CD4-positive, alpha-beta memory T cell (primary cell): ENCODE data around the gene GALNT10. TPM values are rescaled to one million over a fixed set of nuclear protein-coding genes. Genes with fewer than 3 reads are reported as not detected.

Source experiments
- CTCF ChIA-PET: fragments of 350-600 bp; sonication (Branson Sonifier 250); formaldehyde crosslinking; loops from one replicate; lab custom pipeline; 2021; ENCODE audit warnings: inconsistent platforms; ENCODE audit not compliant: partially characterized antibody; lab: Charles Lee
- POLR2A ChIA-PET: fragments of 350-600 bp; sonication (Branson Sonifier 250); formaldehyde crosslinking; loops from one replicate; lab custom pipeline; 2021; ENCODE audit not compliant: partially characterized antibody; lab: Charles Lee
- DNase-seq, 5 donors: peaks; one replicate each; pipeline versions ENCODE4 v3.0.0 to v3.0.0-alpha.2; 2020 to 2022; ENCODE audit warnings: mixed read lengths in 1 of 5
- H3K27ac ChIP-seq: one replicate; pipeline ENCODE4 v1.7.0; 2013; ENCODE audit warnings: low read depth, low read length
- H3K27me3 ChIP-seq: 2 replicates; pipeline ENCODE4 v1.7.0; 2013; ENCODE audit warnings: mild to moderate bottlenecking, low read length, moderate library complexity; ENCODE audit not compliant: insufficient read depth
- H3K36me3 ChIP-seq: 2 replicates; pipeline ENCODE4 v1.7.0; 2013; ENCODE audit warnings: mild to moderate bottlenecking, low read length, moderate library complexity; ENCODE audit not compliant: insufficient read depth
- H3K4me1 ChIP-seq: 2 replicates; pipeline ENCODE4 v1.7.0; 2013; ENCODE audit warnings: mild to moderate bottlenecking, low read length, moderate library complexity; ENCODE audit not compliant: insufficient read depth
- H3K4me3 ChIP-seq, 2 donors: one replicate each; pipeline ENCODE4 v1.7.0; 2013; ENCODE audit warnings: low read length in 2 of 2, mild to moderate bottlenecking in 1 of 2
- H3K9me3 ChIP-seq, 2 donors: one replicate each; pipeline ENCODE4 v1.7.0; 2013; ENCODE audit warnings: low read length in 2 of 2, control low read depth in 1 of 2; ENCODE audit not compliant: control insufficient read depth in 1 of 2
- H3K27ac Mint-ChIP-seq, 7 donors: one replicate each; pipeline ENCODE4 v1.8.0; 2020 to 2021; ENCODE audit warnings: mixed read lengths in 7 of 7, mild to moderate bottlenecking in 6 of 7, inconsistent platforms in 3 of 7, moderate library complexity in 3 of 7
- H3K27me3 Mint-ChIP-seq, 2 donors: one replicate each; pipeline ENCODE4 v1.8.0; 2020 to 2021; ENCODE audit warnings: mixed read lengths in 2 of 2
- H3K36me3 Mint-ChIP-seq, 2 donors: one replicate each; pipeline ENCODE4 v1.8.0; 2020 to 2021; ENCODE audit warnings: mixed read lengths in 2 of 2, inconsistent platforms in 1 of 2, mild to moderate bottlenecking in 1 of 2
- H3K4me1 Mint-ChIP-seq, 4 donors: one replicate each; pipeline ENCODE4 v1.8.0; 2020 to 2021; ENCODE audit warnings: mixed read lengths in 4 of 4, mild to moderate bottlenecking in 1 of 4
- H3K4me3 Mint-ChIP-seq, 8 donors: one replicate each; pipeline ENCODE4 v1.8.0; 2020 to 2021; ENCODE audit warnings: mixed read lengths in 8 of 8, mild to moderate bottlenecking in 7 of 8, moderate library complexity in 6 of 8, inconsistent platforms in 3 of 8
- H3K9me3 Mint-ChIP-seq, 8 donors: one replicate each; pipeline ENCODE4 v1.8.0; 2020 to 2021; ENCODE audit warnings: mixed read lengths in 8 of 8, mild to moderate bottlenecking in 5 of 8, inconsistent platforms in 3 of 8, moderate library complexity in 1 of 8
- intact Hi-C: fragments of 100-400 bp; cut with micrococcal nuclease; formaldehyde crosslinking; loops from one replicate; pipeline ENCODE4 v1.15.1; 2023
- polyA plus RNA-seq, 2 donors: library from polyadenylated mRNA; unstranded; fragments of 300-500 nt; fragmentation: Illumina TruSeq; gene quantifications; one replicate each; pipeline ENCODE4 v1.2.3, GENCODE V29; 2021
- total RNA-seq, 2 experiments: library from RNA; stranded (reverse); gene quantifications; one replicate each; pipeline ENCODE4 v1.2.3, GENCODE V29; 2021

The GALNT10 gene
- total and polyA plus RNA-seq, 4 experiments from 2014 or later: 9.6 to 35.7 (median 26.8) TPM

- intact Hi-C loops: no loop called here
- peaks cover 0 to 7% (median under 1%) of the 10 kb centered on the region in 8 donors for H3K9me3 Mint-ChIP-seq
- Histone ChIP-seq H3K4me1 (no peaks in the 10 kb centered on the region), H3K36me3 (peaks cover 10% of the 10 kb centered on the region), H3K9me3 (no peaks in the 10 kb centered on the region), H3K27ac (no peak overlapping the region), H3K27me3 (no peaks in the 10 kb centered on the region), H3K4me3 (no peak overlapping the region)
- H3K36me3 Mint-ChIP-seq: peaks cover 50 to 58% of the 10 kb centered on the region in 2 donors
- DNase-seq: no peak
- peaks cover under 1 to 4% (median 3%) of the 10 kb centered on the region in 4 donors for H3K4me1 Mint-ChIP-seq
- H3K4me3 Mint-ChIP-seq: no peak overlapping the region
- ChIA-PET CTCF (interaction anchor here (1.4 to 4.7 kb wide), 2 partner anchors 13 to 346 kb away, joined by 3 to 42 read pairs; no protein-coding TSS in a partner anchor), POLR2A (no interaction called here)
- H3K27me3 Mint-ChIP-seq: no peaks in the 10 kb centered on the region
- peak overlapping the region in 2 of 7 donors; percentile 15 to 28 for H3K27ac Mint-ChIP-seq
These were observed 227.8 kb downstream of the GALNT10 start for GRCh38 chr5:154418344-154418820.

GRCh38 chr5:154419236-154419635, 228.7 kb downstream of the GALNT10 start:
- Histone ChIP-seq H3K27ac (no peak overlapping the region), H3K36me3 (peaks cover 10% of the 10 kb centered on the region), H3K9me3 (no peaks in the 10 kb centered on the region), H3K27me3 (no peaks in the 10 kb centered on the region), H3K4me1 (no peaks in the 10 kb centered on the region), H3K4me3 (no peak overlapping the region)
- no peak overlapping the region for H3K4me3 Mint-ChIP-seq
- H3K27ac Mint-ChIP-seq: no peak overlapping the region
- H3K36me3 Mint-ChIP-seq: peaks cover 52 to 57% of the 10 kb centered on the region in 2 donors
- no peaks in the 10 kb centered on the region for H3K27me3 Mint-ChIP-seq
- DNase-seq: no peak
- H3K9me3 Mint-ChIP-seq: peaks cover 0 to 10% (median under 1%) of the 10 kb centered on the region in 8 donors
- intact Hi-C loops: no loop called here
- peaks cover 5 to 9% (median 7%) of the 10 kb centered on the region in 4 donors for H3K4me1 Mint-ChIP-seq
- ChIA-PET POLR2A (no interaction called here), CTCF (no interaction called here)

- Mint-ChIP-seq H3K4me1 (peaks cover 7 to 9% (median 8%) of the 10 kb centered on the region in 4 donors), H3K4me3 (no peak overlapping the region), H3K27ac (peak overlapping the region in 3 of 7 donors; percentile 5 to 66 (median 43)), H3K9me3 (peaks cover 0 to 10% (median under 1%) of the 10 kb centered on the region in 8 donors), H3K36me3 (peaks cover 47 to 54% of the 10 kb centered on the region in 2 donors), H3K27me3 (no peaks in the 10 kb centered on the region)
- no peak for DNase-seq
- no peaks in the 10 kb centered on the region for H3K4me1 ChIP-seq
- no peaks in the 10 kb centered on the region for H3K27me3 ChIP-seq
- H3K36me3 ChIP-seq: peaks cover 10% of the 10 kb centered on the region
- ChIA-PET POLR2A (interaction anchor here (1.2 kb wide), 1 partner anchor 9 kb away, joined by 3 read pairs; no protein-coding TSS in a partner anchor), CTCF (interaction anchor here (0.9 to 3.4 kb wide), 7 partner anchors 10 to 364 kb away, joined by 3 to 15 read pairs (median 8); no protein-coding TSS in a partner anchor)
- H3K9me3 ChIP-seq: no peaks in the 10 kb centered on the region
- no peak overlapping the region for H3K27ac ChIP-seq
- no peak overlapping the region for H3K4me3 ChIP-seq
- intact Hi-C loops: no loop called here
These were observed 231.3 kb downstream of the GALNT10 start for GRCh38 chr5:154421868-154422267.

GRCh38 chr5:154422298-154422697, 231.8 kb downstream of the GALNT10 start:
- H3K4me3 ChIP-seq: no peak overlapping the region
- H3K4me1 Mint-ChIP-seq: peaks cover 8 to 11% (median 9%) of the 10 kb centered on the region in 4 donors
- no peaks in the 10 kb centered on the region for H3K27me3 ChIP-seq
- CTCF ChIA-PET: interaction anchor here (0.9 to 3.4 kb wide), 7 partner anchors 9 to 365 kb away, joined by 3 to 15 read pairs (median 8); no protein-coding TSS in a partner anchor
- H3K4me3 Mint-ChIP-seq: no peak overlapping the region
- H3K27ac ChIP-seq: no peak overlapping the region
- DNase-seq: no peak
- H3K9me3 ChIP-seq: no peaks in the 10 kb centered on the region
- no peaks in the 10 kb centered on the region for H3K4me1 ChIP-seq
- POLR2A ChIA-PET: interaction anchor here (1.2 kb wide), 1 partner anchor 9 kb away, joined by 3 read pairs; no protein-coding TSS in a partner anchor
- no peaks in the 10 kb centered on the region for H3K27me3 Mint-ChIP-seq
- peak overlapping the region in 3 of 7 donors; percentile 5 to 26 (median 14) for H3K27ac Mint-ChIP-seq
- intact Hi-C loops: no loop called here
- H3K36me3 ChIP-seq: peaks cover 10% of the 10 kb centered on the region
- H3K9me3 Mint-ChIP-seq: peaks cover 0 to 12% (median 2%) of the 10 kb centered on the region in 8 donors
- peaks cover 44 to 57% of the 10 kb centered on the region in 2 donors for H3K36me3 Mint-ChIP-seq

- no peaks in the 10 kb centered on the region for H3K9me3 ChIP-seq
- Mint-ChIP-seq H3K27me3 (no peaks in the 10 kb centered on the region), H3K27ac (no peak overlapping the region), H3K36me3 (peaks cover 20 to 30% of the 10 kb centered on the region in 2 donors), H3K4me3 (no peak overlapping the region), H3K9me3 (peaks cover 0 to 5% (median 1%) of the 10 kb centered on the region in 8 donors), H3K4me1 (peaks cover 7 to 17% (median 10%) of the 10 kb centered on the region in 4 donors)
- intact Hi-C loops: no loop called here
- DNase-seq: no peak
- CTCF ChIA-PET: no interaction called here
- POLR2A ChIA-PET: no interaction called here
- no peaks in the 10 kb centered on the region for H3K36me3 ChIP-seq
- H3K27me3 ChIP-seq: no peaks in the 10 kb centered on the region
- no peak overlapping the region for H3K4me3 ChIP-seq
- no peak overlapping the region for H3K27ac ChIP-seq
- no peaks in the 10 kb centered on the region for H3K4me1 ChIP-seq
These were observed 237.7 kb downstream of the GALNT10 start for GRCh38 chr5:154428208-154428607.

- Mint-ChIP-seq H3K9me3 (peaks cover 0 to 2% (median 0%) of the 10 kb centered on the region in 8 donors), H3K4me3 (no peak overlapping the region), H3K27ac (peak overlapping the region in 2 of 7 donors; percentile 23 to 53), H3K27me3 (no peaks in the 10 kb centered on the region), H3K4me1 (peaks cover 5 to 8% (median 6%) of the 10 kb centered on the region in 4 donors), H3K36me3 (peaks cover 21 to 27% of the 10 kb centered on the region in 2 donors)
- Histone ChIP-seq H3K27ac (no peak overlapping the region), H3K27me3 (no peaks in the 10 kb centered on the region), H3K4me1 (no peaks in the 10 kb centered on the region), H3K9me3 (no peaks in the 10 kb centered on the region), H3K4me3 (no peak overlapping the region), H3K36me3 (no peaks in the 10 kb centered on the region)
- ChIA-PET POLR2A (no interaction called here), CTCF (interaction anchor here (1.2 to 1.7 kb wide), 2 partner anchors 12 to 37 kb away, joined by 3 to 5 read pairs; no protein-coding TSS in a partner anchor)
- intact Hi-C loops: no loop called here
- DNase-seq: no peak
These were observed 238.8 kb downstream of the GALNT10 start for GRCh38 chr5:154429341-154429740.

- ChIA-PET CTCF (interaction anchor here (1.2 to 2.4 kb wide), 3 partner anchors 9 to 36 kb away, joined by 3 to 11 read pairs (median 5); no protein-coding TSS in a partner anchor), POLR2A (no interaction called here)
- H3K27me3 Mint-ChIP-seq: no peaks in the 10 kb centered on the region
- Histone ChIP-seq H3K27me3 (no peaks in the 10 kb centered on the region), H3K4me3 (no peak overlapping the region), H3K9me3 (no peaks in the 10 kb centered on the region), H3K27ac (no peak overlapping the region), H3K4me1 (no peaks in the 10 kb centered on the region), H3K36me3 (no peaks in the 10 kb centered on the region)
- DNase-seq: no peak
- no peak overlapping the region for H3K4me3 Mint-ChIP-seq
- H3K27ac Mint-ChIP-seq: peak overlapping the region in 1 of 7 donors; percentile 30
- peaks cover 2 to 8% (median 5%) of the 10 kb centered on the region in 4 donors for H3K4me1 Mint-ChIP-seq
- H3K9me3 Mint-ChIP-seq: peaks cover 0 to 2% (median 0%) of the 10 kb centered on the region in 8 donors
- intact Hi-C loops: no loop called here
- H3K36me3 Mint-ChIP-seq: peaks cover 25 to 27% of the 10 kb centered on the region in 2 donors
These were observed 239.9 kb downstream of the GALNT10 start for GRCh38 chr5:154430466-154430865.
